HG02798 (cell line): ENCODE measurements around the gene MOCS3.

Source experiments
- ATAC-seq: cut with Tn5 transposase; IDR thresholded peaks from one replicate; pipeline ENCODE4 v1.9.1; 2021; ENCODE audit warnings: mild to moderate bottlenecking; ENCODE audit not compliant: unreplicated experiment, poor library complexity

The MOCS3 gene

GRCh38 chr20:50980071-50980681, 21.6 kb downstream of the MOCS3 start:
- ATAC-seq, result no peak

- ATAC-seq, result no peak
Measured at GRCh38 chr20:50980851-50981713, 22.5 kb downstream of the MOCS3 start.

DNA sequence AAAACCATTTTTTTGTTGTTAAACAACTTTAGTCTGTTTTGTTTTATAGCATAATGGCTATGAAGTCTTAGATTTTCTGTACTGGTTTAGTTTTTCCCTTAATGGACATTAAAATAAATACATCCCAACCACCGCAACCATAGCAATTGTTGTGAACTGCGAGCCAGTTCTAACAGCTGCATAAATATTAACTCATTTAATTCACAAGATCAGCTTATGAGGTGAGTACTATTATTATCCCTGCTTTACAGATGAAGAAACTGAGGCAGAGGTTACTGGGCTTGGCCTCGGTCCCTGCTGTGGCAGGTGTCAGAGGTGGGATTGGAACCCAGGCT, 23.1 kb downstream of the MOCS3 start:
- no peak for ATAC-seq

DNA sequence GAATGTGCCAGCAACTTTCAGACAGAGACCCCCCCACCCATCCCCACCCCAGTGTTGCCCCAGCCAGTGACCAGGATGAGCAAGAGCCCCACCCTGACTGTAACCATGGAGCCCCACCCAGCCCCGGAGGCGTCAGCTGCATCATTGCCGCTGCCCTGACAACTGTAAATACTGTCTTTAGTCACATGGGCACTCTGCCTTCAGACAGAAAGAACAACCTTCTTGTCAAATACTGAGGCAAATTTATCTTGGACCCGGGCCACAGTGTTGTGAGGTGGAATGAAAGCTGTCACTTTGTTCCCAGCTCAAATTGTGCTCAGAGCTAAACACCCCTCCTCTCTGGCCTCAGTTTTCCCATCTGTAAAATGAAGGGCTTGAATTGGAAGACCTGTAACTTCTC, 23.7 kb downstream of the MOCS3 start:
- ATAC-seq, result no peak

DNA sequence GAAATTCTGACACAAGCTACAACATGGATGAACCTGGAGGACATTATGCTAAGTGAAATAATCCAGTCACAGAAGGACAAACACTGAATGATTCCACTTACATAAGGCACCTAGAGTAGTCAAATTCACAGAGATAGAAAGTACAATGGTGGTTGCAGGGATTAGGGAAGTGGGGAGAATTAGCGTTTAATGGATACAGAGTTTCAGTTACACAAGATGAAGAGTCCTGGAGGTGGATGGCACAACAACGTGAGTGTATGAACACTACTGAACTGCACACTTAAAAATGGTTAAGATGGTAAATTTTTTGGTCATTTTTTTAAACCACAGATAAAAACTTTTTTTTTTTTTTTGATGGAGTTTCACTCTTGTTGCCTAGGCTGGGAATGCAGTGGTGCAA, 24.7 kb downstream of the MOCS3 start:
- ATAC-seq, result no peak

- peak; percentile 60 for ATAC-seq
Measured at GRCh38 chr20:50987493-50988210, 29.0 kb downstream of the MOCS3 start.

- no peak for ATAC-seq
Measured at GRCh38 chr20:50991076-50991475, 32.5 kb downstream of the MOCS3 start.

DNA sequence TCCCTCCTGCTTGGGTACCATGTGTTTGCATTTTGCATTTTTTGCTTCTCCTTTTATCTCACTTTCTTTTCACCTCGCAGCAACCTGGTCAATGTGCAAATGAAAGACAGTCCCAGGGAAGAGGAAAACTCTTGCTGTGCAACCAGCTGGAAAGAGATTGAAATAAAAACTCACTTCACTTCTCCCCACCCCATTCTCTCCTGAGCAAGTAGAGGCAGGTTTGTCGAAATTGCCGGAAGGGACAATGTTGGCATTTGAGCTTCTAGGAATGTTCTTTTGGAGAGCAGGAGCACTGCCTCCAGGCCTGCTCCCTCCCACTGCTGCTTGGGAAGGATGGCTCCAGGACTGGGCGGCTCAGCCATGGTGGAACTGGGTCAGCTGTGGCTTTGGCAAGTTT, 33.7 kb downstream of the MOCS3 start:
- no peak for ATAC-seq

DNA sequence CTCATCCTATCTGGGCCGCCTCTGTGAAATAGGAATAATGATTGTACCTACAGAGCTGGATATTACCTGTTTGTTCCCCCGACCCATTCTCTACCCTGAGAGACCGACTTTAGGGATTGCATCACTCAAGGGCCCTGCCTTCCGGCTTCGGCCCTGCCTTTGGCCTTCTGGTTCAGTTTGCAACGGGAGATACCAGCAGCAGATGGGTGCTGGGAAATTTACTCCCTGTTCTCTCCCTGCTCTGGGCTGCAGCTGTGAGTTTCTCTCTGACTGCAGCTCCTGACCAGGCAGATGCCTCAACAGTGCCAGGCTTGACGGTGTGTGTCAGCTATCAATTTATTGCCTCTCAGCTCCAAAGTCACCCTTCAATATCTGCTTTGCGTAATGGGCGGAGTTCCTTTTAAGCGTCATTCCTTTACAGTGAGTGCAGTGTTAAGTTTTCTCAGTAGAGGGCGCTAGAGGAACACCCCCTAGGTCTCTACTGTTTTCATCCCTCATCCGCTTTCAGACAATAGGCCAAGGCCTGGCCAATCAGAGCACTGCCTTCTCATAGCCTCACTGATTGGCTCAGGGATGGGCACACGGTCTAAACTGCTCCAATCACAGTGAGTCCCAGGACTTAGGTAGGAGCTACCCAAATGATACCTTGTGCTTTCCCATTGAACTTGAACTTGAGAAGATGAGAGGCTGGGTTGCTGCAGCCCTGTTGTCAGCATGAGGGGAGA, 34.3 kb downstream of the MOCS3 start:
- ATAC-seq, result peak; percentile 76

DNA sequence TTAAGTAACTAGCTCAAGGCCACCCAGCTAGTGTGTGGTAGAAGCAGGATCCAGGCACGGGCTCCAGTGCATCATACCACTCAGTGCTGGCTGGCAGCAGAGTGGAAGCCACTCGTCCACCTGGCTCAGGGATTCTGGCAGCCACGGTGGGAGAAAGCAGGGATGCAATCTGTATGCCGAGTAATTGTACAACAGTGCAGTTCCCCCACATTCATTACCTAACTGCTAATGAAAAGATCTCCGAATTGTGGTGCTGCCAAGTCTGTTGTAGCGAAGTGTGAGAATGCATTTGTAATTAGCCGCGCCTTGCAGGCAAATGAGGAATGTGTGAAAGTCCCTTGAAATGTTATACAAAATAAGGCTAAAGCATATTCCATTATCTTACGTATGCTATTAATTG, 35.3 kb downstream of the MOCS3 start:
- ATAC-seq, result no peak

- ATAC-seq, result no peak
Measured at GRCh38 chr20:50995506-50995905, 36.9 kb downstream of the MOCS3 start.

- ATAC-seq, result no peak
Measured at GRCh38 chr20:50996901-50997865, 38.6 kb downstream of the MOCS3 start.

DNA sequence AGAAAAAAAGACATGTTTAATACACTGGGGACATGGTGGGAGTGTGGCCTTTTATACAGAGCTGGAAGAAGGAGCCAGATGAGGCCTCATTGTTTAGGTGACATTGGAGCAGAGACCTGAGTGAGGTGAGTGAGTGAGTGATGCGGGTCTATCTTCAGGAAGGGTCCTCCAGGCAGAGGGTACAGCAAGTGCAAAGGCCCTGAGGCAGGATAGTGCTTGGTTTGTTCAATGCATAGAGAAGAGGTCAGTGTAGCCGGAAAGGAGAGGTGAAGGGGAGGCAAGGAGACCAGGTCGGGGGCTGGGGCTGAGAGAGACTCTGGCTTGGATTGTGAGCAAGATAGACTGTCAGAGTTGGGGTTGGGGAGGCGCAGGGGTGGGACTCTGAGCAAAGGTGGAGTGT, 40.7 kb downstream of the MOCS3 start:
- ATAC-seq, result no peak

GRCh38 chr20:51001430-51002265, 43.0 kb downstream of the MOCS3 start:
- ATAC-seq, result no peak

- ATAC-seq, result no peak
Measured at GRCh38 chr20:51002633-51003032, 44.0 kb downstream of the MOCS3 start.

DNA sequence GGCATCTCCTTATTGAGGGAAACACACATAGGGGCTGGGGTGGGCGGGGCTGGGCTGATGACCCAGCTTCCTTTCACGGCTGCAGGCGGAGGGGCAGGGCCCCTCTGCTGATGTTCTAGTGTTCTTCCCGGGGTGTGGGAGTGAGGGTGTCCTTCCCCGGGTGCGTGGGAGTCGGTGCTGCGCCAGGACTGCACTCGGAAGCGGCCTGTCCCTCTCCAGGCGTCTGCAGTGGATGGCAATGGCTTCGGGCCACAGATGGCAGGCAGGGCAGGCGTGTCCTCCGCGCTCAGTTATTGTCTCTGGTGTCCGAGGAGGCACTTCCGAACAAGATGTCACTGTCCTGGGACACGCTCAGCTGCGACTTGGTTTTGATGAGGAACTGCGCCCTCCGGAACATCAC, 45.1 kb downstream of the MOCS3 start:
- ATAC-seq, result no peak

DNA sequence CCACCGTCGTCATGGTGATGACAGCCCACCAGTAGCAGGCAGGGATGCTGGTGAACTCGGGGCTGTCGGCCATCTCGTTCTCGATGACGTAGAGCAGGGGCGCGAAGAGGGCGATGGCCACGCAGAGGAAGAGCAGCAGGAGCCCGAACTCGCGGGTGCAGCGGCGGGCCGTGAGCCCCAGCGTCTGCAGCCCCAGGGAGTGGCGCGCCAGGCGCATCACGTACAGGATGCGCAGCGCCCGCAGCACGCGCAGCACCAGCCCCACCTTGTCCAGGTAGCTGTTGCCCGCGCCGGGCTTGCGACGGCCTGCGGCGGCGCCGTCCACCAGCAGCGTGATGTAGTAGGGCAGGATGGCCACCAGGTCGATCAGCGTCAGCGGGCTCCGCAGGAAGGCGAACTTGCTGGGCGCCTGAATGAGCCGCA, 45.7 kb downstream of the MOCS3 start:
- ATAC-seq, result no peak

GRCh38 chr20:51004781-51005180, 46.2 kb downstream of the MOCS3 start:
- no peak for ATAC-seq

GRCh38 chr20:51005214-51005613, 46.6 kb downstream of the MOCS3 start:
- no peak for ATAC-seq
